ENCODE measurements around the gene LMAN2. TPM values are rescaled to one million over a fixed set of nuclear protein-coding genes. Genes with fewer than 3 reads are reported as not detected.

The LMAN2 gene
- total and polyA plus RNA-seq, 2 experiments from 2014 or later, result 163 to 261 TPM

DNA sequence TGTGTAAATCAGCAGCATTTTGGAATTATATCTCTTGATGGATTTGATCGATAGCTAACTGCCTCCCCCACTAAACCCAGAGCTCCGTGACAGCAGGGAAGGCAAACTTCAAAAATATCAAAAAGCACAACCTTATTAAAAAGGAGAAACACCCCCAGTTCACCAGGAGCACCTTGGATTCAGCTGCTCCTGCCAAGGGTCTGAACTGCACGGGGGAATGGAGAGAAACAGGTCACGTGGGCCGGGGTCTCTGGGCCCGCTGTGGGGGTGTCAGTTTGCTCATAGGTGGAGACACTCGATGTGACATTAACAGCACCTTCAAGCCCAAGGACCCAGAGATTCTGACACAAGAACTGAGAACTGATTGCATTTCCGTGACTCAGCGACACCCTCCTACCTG, 31.7 kb upstream of the LMAN2 start:
- Histone ChIP-seq H3K36me3 (no peaks in the 10 kb centered on the region), H3K9me3 (ENCODE audit: low read depth) (no peaks in the 10 kb centered on the region), H3K4me3 (no peak overlapping the region), H3K27ac (no peak overlapping the region), H3K27me3 (peaks cover 20% of the 10 kb centered on the region), H3K4me1 (ENCODE audit: low read depth) (no peaks in the 10 kb centered on the region)
- TF ChIP-seq, protein P1, sequence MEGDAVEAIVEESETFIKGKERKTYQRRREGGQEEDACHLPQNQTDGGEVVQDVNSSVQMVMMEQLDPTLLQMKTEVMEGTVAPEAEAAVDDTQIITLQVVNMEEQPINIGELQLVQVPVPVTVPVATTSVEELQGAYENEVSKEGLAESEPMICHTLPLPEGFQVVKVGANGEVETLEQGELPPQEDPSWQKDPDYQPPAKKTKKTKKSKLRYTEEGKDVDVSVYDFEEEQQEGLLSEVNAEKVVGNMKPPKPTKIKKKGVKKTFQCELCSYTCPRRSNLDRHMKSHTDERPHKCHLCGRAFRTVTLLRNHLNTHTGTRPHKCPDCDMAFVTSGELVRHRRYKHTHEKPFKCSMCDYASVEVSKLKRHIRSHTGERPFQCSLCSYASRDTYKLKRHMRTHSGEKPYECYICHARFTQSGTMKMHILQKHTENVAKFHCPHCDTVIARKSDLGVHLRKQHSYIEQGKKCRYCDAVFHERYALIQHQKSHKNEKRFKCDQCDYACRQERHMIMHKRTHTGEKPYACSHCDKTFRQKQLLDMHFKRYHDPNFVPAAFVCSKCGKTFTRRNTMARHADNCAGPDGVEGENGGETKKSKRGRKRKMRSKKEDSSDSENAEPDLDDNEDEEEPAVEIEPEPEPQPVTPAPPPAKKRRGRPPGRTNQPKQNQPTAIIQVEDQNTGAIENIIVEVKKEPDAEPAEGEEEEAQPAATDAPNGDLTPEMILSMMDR (IDR thresholded peaks at IDR 0.05; ENCODE audit: low read depth, low read length), result no peak
- no peak for DNase-seq (ENCODE audit: low read depth in 1 of 2, low spot score in 1 of 2)

DNA sequence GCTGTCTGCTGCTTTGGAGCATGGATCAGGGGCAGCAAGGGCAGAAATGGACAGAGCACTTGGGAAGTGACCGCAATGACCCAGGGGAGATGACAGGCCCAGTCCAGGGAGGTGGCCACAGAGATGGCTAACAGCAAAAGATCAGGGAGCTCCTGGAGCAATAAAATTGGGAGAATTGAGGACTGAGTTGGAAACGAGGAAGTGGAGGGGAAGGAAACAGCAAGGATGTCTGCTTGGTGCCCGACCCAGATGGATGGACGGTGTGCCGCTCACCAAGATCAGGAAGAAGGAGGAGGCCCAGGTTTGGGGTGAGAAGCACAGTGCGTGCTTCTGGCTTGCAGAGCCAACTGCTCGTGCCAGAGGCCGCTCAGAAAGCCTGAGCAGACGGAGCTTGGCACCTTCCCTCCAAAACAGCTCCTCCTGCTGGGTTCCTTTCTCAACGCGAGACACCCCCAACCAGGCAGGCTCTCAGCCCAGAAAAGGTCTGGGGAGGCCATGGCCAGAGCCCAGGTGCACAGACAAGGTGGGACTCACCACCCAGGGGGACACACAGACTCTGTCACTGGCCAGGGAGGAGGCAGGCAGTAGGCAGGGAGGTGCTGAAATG, 31.1 kb upstream of the LMAN2 start:
- H3K4me3 ChIP-seq, result no peak overlapping the region
- H3K9me3 ChIP-seq (ENCODE audit: low read depth), result no peaks in the 10 kb centered on the region
- TF ChIP-seq, protein P1 (IDR thresholded peaks at IDR 0.05; ENCODE audit: low read depth, low read length), result peak; percentile 46
- DNase-seq (ENCODE audit: low read depth in 1 of 2, low spot score in 1 of 2), result peak; percentile 39 to 51
- no peaks in the 10 kb centered on the region for H3K36me3 ChIP-seq
- H3K4me1 ChIP-seq (ENCODE audit: low read depth), result no peaks in the 10 kb centered on the region
- peaks cover 20% of the 10 kb centered on the region for H3K27me3 ChIP-seq
- H3K27ac ChIP-seq, result no peak overlapping the region

DNA sequence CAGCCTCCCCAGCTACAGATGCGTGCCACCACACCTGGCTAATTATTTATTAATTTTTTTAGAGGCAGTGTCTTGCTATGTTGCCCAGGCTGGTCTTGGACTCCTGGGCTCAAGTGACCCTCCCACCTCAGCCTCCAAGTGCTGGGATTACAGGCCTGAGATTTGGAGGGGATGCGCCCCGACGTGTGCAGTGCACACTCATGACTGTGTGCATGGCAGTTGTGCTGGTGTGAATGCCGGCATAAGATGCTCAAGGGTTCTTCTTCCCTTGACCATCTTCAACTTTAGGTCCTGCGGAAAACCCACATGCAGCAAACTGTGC, 29.3 kb upstream of the LMAN2 start:
- Histone ChIP-seq H3K27me3 (peaks cover 9% of the 10 kb centered on the region), H3K4me3 (no peak overlapping the region), H3K4me1 (ENCODE audit: low read depth) (no peaks in the 10 kb centered on the region), H3K9me3 (ENCODE audit: low read depth) (no peaks in the 10 kb centered on the region), H3K27ac (no peak overlapping the region), H3K36me3 (no peaks in the 10 kb centered on the region)
- TF ChIP-seq, protein P1 (IDR thresholded peaks at IDR 0.05; ENCODE audit: low read depth, low read length), result no peak
- no peak for DNase-seq (ENCODE audit: low read depth in 1 of 2, low spot score in 1 of 2)

DNA sequence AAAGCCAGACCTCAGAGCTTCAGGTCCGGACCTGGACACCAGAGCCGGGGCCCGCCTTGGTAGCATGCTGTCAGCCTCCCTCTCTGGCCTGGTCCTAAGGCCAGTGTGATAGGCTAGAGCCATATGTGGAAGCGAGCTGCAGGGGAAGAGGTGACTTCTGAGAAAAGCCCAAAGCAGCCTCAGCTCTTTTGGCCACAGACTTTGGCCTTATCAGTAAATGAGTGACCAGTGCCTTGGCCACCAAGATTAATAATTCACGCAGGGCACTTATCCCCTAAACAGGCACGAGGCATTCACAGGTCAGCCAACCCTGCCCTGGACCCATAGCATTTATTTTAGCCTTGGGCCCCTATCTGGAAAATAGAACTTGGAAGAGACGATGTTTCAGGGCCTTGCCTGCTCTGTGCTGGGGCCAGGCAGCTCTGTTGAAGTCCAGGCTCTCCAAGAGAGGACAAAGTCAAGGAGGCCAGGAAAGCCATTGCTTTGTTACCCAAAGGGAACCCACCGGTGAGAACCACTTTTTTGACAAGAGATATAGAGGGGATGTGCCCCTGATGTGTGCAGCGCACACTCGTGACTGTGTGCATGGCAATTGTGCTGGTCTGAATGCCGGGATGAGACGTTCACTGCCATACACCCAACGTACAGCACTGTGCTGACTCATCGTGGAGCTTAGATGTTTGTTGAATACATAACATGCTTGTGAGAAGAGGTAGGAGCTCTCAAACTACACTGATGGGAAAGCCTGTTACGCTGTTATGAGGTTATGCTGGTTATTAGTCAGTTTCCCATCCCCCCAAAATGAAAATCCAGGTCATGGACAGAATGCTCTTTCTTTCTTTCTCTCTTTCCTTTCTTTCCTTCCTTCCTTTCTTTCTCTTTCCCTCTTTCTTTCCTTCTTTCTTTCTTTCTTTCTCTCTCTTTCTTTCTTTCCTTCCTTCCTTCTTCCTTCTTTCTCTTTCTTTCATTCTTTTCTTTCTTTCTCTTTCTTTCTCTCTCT, 27.7 kb upstream of the LMAN2 start:
- no peaks in the 10 kb centered on the region for H3K4me1 ChIP-seq (ENCODE audit: low read depth)
- TF ChIP-seq, protein P1 (IDR thresholded peaks at IDR 0.05; ENCODE audit: low read depth, low read length), result no peak
- no peaks in the 10 kb centered on the region for H3K9me3 ChIP-seq (ENCODE audit: low read depth)
- H3K27me3 ChIP-seq, result peaks cover 9% of the 10 kb centered on the region
- peak in 1 of 2 donors; percentile 64 for DNase-seq (ENCODE audit: low read depth in 1 of 2, low spot score in 1 of 2)
- no peak overlapping the region for H3K27ac ChIP-seq
- H3K36me3 ChIP-seq, result no peaks in the 10 kb centered on the region
- no peak overlapping the region for H3K4me3 ChIP-seq

DNA sequence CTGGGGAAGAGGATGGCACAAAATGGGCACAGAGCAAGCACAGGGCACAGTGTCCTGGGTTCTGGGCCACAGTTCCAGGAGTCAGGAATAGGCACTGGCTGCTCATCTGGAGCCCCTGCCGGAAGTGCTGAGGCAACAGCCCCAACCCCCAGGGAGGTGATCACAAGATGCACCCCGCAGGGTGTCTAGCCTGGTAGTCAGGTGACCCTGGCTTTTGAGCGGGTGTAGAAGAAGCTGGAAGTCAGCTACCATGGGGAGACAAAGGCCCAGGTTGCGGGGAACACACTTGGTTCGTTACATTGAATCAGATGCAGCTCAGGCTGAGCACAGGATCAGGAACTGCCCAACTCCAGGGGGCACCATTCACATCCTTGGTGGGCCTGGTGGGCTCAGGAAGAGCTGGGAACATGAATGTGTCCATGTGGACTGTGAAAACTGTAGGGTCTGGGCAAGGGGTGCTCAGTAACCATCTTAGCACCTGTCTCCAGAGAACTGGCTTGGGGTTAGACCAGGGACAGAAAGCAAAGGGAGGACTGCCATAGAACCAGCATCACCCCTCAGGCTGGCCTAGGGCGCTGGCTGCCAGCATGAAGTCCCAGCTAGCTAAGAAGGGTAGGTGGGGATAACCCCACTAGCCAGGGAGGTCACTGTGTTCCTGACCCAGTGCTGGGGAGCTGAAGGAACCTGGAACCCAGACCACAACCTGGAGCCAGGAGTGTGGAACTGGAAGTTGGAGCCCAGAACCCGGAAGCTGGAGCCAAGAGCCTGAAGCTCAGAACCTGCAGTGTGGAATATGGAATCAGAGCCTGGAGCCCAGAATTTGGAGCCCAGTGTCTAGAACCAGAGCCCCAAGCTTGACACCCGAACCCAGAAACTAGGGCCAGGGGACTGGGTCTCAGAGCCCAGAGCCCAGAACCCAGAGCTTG, 26.6 kb upstream of the LMAN2 start:
- TF ChIP-seq, protein P1 (IDR thresholded peaks at IDR 0.05; ENCODE audit: low read depth, low read length), result no peak
- no peak for DNase-seq (ENCODE audit: low read depth in 1 of 2, low spot score in 1 of 2)
- H3K27me3 ChIP-seq, result peaks cover 2% of the 10 kb centered on the region
- no peak overlapping the region for H3K4me3 ChIP-seq
- no peaks in the 10 kb centered on the region for H3K4me1 ChIP-seq (ENCODE audit: low read depth)
- no peak overlapping the region for H3K27ac ChIP-seq
- H3K9me3 ChIP-seq (ENCODE audit: low read depth), result no peaks in the 10 kb centered on the region
- no peaks in the 10 kb centered on the region for H3K36me3 ChIP-seq
